ENCODE data around the gene APELA.

Gene APELA, protein sequence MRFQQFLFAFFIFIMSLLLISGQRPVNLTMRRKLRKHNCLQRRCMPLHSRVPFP

DNA sequence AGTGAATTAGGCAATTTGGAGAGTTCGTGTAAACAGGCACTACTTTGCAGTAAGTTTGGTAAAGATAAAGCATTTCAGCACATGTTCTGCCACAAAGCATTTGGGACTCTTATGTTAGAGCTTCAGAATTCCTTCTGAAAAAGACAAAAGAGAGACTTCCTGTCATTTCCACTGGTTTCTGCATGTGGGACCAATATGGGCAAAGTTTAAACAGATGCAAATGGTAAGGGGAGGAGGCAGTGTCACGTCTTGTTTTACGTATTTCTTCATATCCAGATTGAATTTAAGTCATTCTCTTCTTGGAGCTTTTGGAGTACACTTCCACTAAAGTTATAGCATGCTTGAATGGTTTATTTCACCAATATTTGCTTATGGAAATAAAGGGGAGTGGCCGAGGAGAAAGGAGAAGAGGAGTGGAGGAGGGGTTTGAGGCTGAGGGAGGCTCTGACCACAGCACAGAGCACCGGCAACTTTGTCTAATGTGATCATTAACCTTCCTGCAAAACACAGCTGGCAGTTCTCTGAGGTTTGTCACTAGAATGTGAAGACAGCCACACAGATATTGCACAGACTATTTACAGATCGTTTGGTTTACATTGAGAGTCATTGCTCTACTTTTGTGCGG, at the start of gene APELA:
Gene APELA, plus strand, starts transcription at position 479 of the 625 bp plus-strand sequence. CDS start 154 bp downstream, outside the sequence.
- Histone ChIP-seq H3K27me3 (ENCODE audit: control insufficient read depth in 5 of 5, insufficient read depth in 4 of 5, low read length in 5 of 5) (peaks cover 0 to 3% (median 0%) of the 10 kb centered on the region in 5 donors), H3K36me3 (ENCODE audit: control insufficient read depth in 5 of 5, insufficient read depth in 5 of 5, low read length in 5 of 5) (no peaks in the 10 kb centered on the region), H3K9ac (ENCODE audit: low read length in 5 of 5) (no peak within 1 kb of the TSS), H3K4me1 (ENCODE audit: control insufficient read depth in 5 of 5, insufficient read depth in 5 of 5, low read length in 5 of 5) (no peaks in the 10 kb centered on the region), H3K9me3 (ENCODE audit: control insufficient read depth in 5 of 5, low read length in 5 of 5) (no peaks in the 10 kb centered on the region), H3K27ac (ENCODE audit: low read depth, low read length) (no peak within 1 kb of the TSS), H3K4me3 (ENCODE audit: low read depth in 1 of 5, low read length in 5 of 5) (no peak within 1 kb of the TSS)

DNA sequence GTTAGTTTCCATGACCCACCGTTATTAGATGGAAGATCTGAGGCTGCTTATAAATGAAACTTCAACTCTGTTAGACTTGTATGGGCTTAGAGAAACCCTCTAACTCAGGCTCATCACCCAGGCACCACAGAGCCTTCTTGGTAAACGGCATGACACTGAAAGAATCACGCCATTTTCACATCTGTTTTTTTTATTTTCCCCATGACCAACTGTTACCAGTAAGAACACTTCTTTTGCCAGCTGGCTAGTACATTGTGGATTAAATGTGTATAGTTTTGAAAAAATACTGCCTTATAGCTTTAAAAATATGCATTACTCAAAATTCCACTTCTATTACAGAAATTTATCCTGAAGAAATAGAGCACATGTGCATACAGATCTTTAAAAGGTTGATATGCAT, 48.0 kb upstream of the APELA start:
- H3K9me3 ChIP-seq (ENCODE audit: control insufficient read depth in 5 of 5, low read length in 5 of 5), result no peaks in the 10 kb centered on the region
- no peaks in the 10 kb centered on the region for H3K4me1 ChIP-seq (ENCODE audit: control insufficient read depth in 5 of 5, insufficient read depth in 5 of 5, low read length in 5 of 5)
- H3K27ac ChIP-seq (ENCODE audit: low read depth, low read length), result no peak overlapping the region
- H3K4me3 ChIP-seq (ENCODE audit: low read depth in 1 of 5, low read length in 5 of 5), result no peak overlapping the region
- H3K36me3 ChIP-seq (ENCODE audit: control insufficient read depth in 5 of 5, insufficient read depth in 5 of 5, low read length in 5 of 5), result no peaks in the 10 kb centered on the region
- no peak overlapping the region for H3K9ac ChIP-seq (ENCODE audit: low read length in 5 of 5)
- no peaks in the 10 kb centered on the region for H3K27me3 ChIP-seq (ENCODE audit: control insufficient read depth in 5 of 5, insufficient read depth in 4 of 5, low read length in 5 of 5)

DNA sequence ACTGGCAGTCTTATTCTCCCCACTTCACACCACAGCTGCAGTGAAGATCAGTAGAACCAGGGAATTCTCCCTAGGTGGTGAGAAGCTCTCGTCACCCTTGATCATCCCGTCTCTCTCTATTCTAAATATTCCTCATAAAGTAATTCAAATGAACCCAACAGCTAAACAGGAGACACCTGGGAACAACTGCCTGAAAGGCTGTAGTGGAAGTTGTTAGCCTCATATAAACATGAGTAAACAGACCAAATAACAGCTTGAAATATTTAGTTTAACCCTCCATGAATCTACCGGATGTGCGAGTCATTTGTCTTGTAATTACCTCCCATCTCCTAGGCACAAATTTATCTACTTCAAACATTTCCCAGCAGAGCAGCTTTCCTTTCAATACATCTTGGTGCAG, 30.4 kb upstream of the APELA start:
- Histone ChIP-seq H3K36me3 (ENCODE audit: control insufficient read depth in 5 of 5, insufficient read depth in 5 of 5, low read length in 5 of 5) (no peaks in the 10 kb centered on the region), H3K27me3 (ENCODE audit: control insufficient read depth in 5 of 5, insufficient read depth in 4 of 5, low read length in 5 of 5) (no peaks in the 10 kb centered on the region), H3K4me3 (ENCODE audit: low read depth in 1 of 5, low read length in 5 of 5) (no peak overlapping the region), H3K9me3 (ENCODE audit: control insufficient read depth in 5 of 5, low read length in 5 of 5) (no peaks in the 10 kb centered on the region), H3K4me1 (ENCODE audit: control insufficient read depth in 5 of 5, insufficient read depth in 5 of 5, low read length in 5 of 5) (no peaks in the 10 kb centered on the region), H3K9ac (ENCODE audit: low read length in 5 of 5) (no peak overlapping the region), H3K27ac (ENCODE audit: low read depth, low read length) (no peak overlapping the region)

DNA sequence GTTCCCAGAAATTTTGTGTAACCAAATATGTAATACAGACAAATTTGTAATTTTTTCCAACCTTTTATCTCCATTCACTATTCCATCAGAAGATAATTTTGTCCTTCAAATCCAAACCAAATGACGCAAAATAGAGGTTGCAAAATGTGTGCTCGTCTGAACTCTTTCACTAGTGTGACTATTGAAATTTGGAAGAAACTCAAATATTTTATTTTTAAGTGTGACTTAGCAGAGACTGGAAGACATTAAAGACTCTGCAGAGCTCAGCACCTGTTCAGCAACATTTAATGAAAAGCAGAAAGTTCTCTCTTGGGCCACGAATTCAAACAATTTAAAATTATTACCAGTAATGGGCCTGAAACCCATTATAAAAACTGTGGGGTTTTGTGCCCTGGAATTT, 30.0 kb upstream of the APELA start:
- Histone ChIP-seq H3K9ac (ENCODE audit: low read length in 5 of 5) (no peak overlapping the region), H3K27ac (ENCODE audit: low read depth, low read length) (no peak overlapping the region), H3K4me1 (ENCODE audit: control insufficient read depth in 5 of 5, insufficient read depth in 5 of 5, low read length in 5 of 5) (no peaks in the 10 kb centered on the region), H3K4me3 (ENCODE audit: low read depth in 1 of 5, low read length in 5 of 5) (no peak overlapping the region), H3K27me3 (ENCODE audit: control insufficient read depth in 5 of 5, insufficient read depth in 4 of 5, low read length in 5 of 5) (no peaks in the 10 kb centered on the region), H3K36me3 (ENCODE audit: control insufficient read depth in 5 of 5, insufficient read depth in 5 of 5, low read length in 5 of 5) (no peaks in the 10 kb centered on the region), H3K9me3 (ENCODE audit: control insufficient read depth in 5 of 5, low read length in 5 of 5) (no peaks in the 10 kb centered on the region)

DNA sequence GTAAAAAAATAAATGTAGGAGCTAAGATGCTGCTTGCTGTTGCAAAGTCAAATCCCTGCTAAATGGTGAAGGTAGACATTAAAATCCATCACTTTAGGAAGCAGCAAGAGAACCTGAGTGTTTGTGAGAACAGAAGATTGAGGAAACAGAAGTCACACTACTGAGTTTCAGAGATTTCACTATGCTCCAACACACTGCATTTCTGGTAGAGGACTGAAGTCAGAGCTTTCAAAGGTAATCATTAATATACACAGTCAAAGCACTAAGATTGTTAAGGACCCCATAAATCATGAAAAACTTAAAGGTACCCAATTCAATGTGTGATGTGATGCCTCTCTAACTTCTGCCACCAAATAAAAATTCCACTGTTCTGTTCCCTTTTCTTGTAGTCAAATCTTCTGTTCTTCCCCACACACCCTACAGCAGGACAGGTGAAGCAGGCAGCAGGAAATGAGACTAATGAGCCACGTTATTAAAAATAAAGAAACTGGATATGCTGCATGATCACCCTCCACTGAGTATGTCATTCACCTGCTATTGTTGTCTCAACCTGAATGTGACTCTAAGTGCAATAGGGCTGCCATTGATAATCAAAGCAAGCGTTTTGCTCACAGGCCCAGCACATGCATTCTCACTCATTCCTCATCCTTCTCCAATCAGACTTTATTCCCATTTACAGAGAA, 28.9 kb upstream of the APELA start:
- Histone ChIP-seq H3K36me3 (ENCODE audit: control insufficient read depth in 5 of 5, insufficient read depth in 5 of 5, low read length in 5 of 5) (no peaks in the 10 kb centered on the region), H3K9ac (ENCODE audit: low read length in 5 of 5) (no peak overlapping the region), H3K4me1 (ENCODE audit: control insufficient read depth in 5 of 5, insufficient read depth in 5 of 5, low read length in 5 of 5) (no peaks in the 10 kb centered on the region), H3K9me3 (ENCODE audit: control insufficient read depth in 5 of 5, low read length in 5 of 5) (no peaks in the 10 kb centered on the region), H3K4me3 (ENCODE audit: low read depth in 1 of 5, low read length in 5 of 5) (no peak overlapping the region), H3K27ac (ENCODE audit: low read depth, low read length) (no peak overlapping the region), H3K27me3 (ENCODE audit: control insufficient read depth in 5 of 5, insufficient read depth in 4 of 5, low read length in 5 of 5) (no peaks in the 10 kb centered on the region)

DNA sequence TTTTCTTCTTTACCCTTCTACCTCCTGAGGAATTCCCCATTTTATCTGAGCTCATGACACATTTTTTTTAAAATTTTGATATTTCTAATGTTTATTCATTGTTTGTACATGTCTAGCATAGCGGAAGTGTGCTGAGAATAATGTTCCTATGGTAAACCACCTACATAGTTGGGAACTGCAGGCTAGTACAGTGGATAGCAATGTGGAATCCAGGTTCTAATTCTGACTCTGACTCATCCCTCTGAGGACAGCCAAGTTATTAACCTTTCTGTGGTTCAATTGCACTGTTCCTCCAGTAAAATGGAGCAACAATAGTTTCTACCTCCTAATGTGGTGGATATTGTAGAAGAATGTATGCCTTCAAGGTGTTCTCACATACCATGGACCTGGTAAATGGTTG, 20.6 kb upstream of the APELA start:
- H3K36me3 ChIP-seq (ENCODE audit: control insufficient read depth in 5 of 5, insufficient read depth in 5 of 5, low read length in 5 of 5), result no peaks in the 10 kb centered on the region
- no peaks in the 10 kb centered on the region for H3K27me3 ChIP-seq (ENCODE audit: control insufficient read depth in 5 of 5, insufficient read depth in 4 of 5, low read length in 5 of 5)
- no peak overlapping the region for H3K9ac ChIP-seq (ENCODE audit: low read length in 5 of 5)
- no peaks in the 10 kb centered on the region for H3K9me3 ChIP-seq (ENCODE audit: control insufficient read depth in 5 of 5, low read length in 5 of 5)
- no peak overlapping the region for H3K4me3 ChIP-seq (ENCODE audit: low read depth in 1 of 5, low read length in 5 of 5)
- no peak overlapping the region for H3K27ac ChIP-seq (ENCODE audit: low read depth, low read length)
- no peaks in the 10 kb centered on the region for H3K4me1 ChIP-seq (ENCODE audit: control insufficient read depth in 5 of 5, insufficient read depth in 5 of 5, low read length in 5 of 5)

DNA sequence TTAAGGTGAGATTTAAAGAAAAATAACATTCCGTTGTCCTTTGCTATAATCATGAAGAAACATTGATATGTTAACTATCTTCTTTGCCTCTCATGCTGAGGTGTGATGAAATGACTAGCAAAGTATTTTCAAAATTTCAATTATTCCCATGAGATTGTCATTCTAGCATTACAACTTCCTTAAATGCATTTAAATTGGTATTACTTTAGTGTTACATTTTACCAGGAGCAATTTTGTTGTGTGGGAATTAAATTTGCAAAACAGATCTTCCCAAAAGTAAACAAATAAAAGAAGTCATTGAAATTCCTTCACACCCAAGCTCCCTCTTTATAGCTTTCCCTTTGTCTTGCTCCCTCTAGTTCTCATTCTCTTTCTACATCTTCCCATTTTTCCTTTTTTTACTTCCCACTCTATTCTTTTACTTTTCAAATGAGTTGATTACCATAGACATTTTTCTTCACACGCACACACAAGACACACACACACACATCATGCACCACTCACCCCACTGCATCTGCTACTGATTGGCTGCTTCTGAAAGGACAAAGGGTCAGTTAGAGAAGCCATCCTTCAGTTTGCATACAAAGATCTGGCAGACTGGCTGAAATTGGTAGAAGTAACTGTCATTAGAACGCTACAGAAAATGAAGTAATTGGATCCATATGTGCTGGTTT, 10.0 kb upstream of the APELA start:
- Histone ChIP-seq H3K27me3 (ENCODE audit: control insufficient read depth in 5 of 5, insufficient read depth in 4 of 5, low read length in 5 of 5) (no peaks in the 10 kb centered on the region), H3K4me1 (ENCODE audit: control insufficient read depth in 5 of 5, insufficient read depth in 5 of 5, low read length in 5 of 5) (no peaks in the 10 kb centered on the region)

DNA sequence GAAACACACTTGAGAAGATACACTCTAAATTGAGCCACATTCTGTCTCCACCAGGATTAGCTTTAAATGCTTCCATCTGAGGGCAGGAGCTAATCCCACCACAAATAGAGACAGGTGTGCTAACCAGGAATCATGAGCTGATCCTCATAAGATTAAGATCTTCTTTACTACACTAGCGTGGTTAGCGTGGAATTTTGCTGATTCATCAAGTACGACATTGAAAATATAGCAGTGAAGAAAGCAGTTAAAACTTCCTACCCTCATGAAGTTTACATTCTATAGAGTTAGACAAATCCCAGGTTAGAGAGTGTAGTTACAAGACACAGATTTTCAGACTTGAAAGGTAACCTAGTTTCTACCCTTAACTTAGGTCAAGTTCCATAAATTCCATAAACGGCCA, 5.3 kb upstream of the APELA start:
- Histone ChIP-seq H3K27me3 (ENCODE audit: control insufficient read depth in 5 of 5, insufficient read depth in 4 of 5, low read length in 5 of 5) (peaks cover 0 to 3% (median 0%) of the 10 kb centered on the region in 5 donors), H3K4me3 (ENCODE audit: low read depth in 1 of 5, low read length in 5 of 5) (no peak overlapping the region), H3K9me3 (ENCODE audit: control insufficient read depth in 5 of 5, low read length in 5 of 5) (no peaks in the 10 kb centered on the region), H3K27ac (ENCODE audit: low read depth, low read length) (no peak overlapping the region), H3K4me1 (ENCODE audit: control insufficient read depth in 5 of 5, insufficient read depth in 5 of 5, low read length in 5 of 5) (no peaks in the 10 kb centered on the region), H3K9ac (ENCODE audit: low read length in 5 of 5) (no peak overlapping the region), H3K36me3 (ENCODE audit: control insufficient read depth in 5 of 5, insufficient read depth in 5 of 5, low read length in 5 of 5) (no peaks in the 10 kb centered on the region)

More for the DNA sequence above, 10.0 kb upstream of the APELA start:
- Histone ChIP-seq H3K4me3 (ENCODE audit: low read depth in 1 of 5, low read length in 5 of 5) (no peak overlapping the region), H3K9me3 (ENCODE audit: control insufficient read depth in 5 of 5, low read length in 5 of 5) (no peaks in the 10 kb centered on the region), H3K36me3 (ENCODE audit: control insufficient read depth in 5 of 5, insufficient read depth in 5 of 5, low read length in 5 of 5) (no peaks in the 10 kb centered on the region), H3K27ac (ENCODE audit: low read depth, low read length) (no peak overlapping the region), H3K9ac (ENCODE audit: low read length in 5 of 5) (no peak overlapping the region)

DNA sequence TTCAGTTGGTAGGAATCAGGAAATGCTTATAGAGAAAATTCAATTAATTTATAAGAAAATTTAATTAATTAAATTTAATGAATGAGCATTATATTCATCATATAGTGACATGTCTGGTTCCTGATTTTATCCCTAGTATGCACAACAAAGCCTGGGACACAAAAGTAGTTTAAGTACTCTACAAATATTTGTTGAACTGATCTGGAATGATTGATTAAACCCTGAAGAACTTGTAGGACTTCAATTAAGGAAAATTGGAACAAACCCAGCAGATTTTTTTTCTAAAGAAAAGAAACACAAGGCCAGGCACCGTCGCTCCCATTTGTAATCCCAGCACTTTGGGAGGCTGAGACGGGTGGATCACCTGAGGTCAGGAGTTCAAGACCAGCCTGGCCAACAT, 4.5 kb upstream of the APELA start:
- Histone ChIP-seq H3K9me3 (ENCODE audit: control insufficient read depth in 5 of 5, low read length in 5 of 5) (no peaks in the 10 kb centered on the region), H3K27me3 (ENCODE audit: control insufficient read depth in 5 of 5, insufficient read depth in 4 of 5, low read length in 5 of 5) (peaks cover 0 to 3% (median 0%) of the 10 kb centered on the region in 5 donors), H3K36me3 (ENCODE audit: control insufficient read depth in 5 of 5, insufficient read depth in 5 of 5, low read length in 5 of 5) (no peaks in the 10 kb centered on the region), H3K4me3 (ENCODE audit: low read depth in 1 of 5, low read length in 5 of 5) (no peak overlapping the region), H3K9ac (ENCODE audit: low read length in 5 of 5) (no peak overlapping the region), H3K4me1 (ENCODE audit: control insufficient read depth in 5 of 5, insufficient read depth in 5 of 5, low read length in 5 of 5) (no peaks in the 10 kb centered on the region), H3K27ac (ENCODE audit: low read depth, low read length) (no peak overlapping the region)

DNA sequence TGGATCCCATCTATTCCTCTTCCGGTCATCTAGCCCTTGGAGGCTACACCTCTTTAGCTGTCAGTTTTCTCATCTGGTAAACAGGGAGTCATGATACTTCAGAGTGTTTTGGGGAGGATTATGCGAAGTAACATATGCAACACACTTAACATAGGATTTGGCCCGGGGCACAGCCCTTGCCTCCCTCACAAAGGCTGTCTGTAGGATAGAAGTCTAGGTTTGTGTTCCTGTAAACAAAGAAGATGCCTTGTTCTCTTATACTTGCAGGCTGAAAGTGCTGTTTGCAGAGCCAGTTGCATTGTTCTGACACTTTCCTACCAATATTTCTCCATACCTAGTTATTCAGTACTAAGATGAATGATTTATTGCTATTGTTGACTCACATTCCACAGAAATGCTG, 2.2 kb upstream of the APELA start:
- no peaks in the 10 kb centered on the region for H3K4me1 ChIP-seq (ENCODE audit: control insufficient read depth in 5 of 5, insufficient read depth in 5 of 5, low read length in 5 of 5)
- H3K9ac ChIP-seq (ENCODE audit: low read length in 5 of 5), result no peak overlapping the region
- H3K27ac ChIP-seq (ENCODE audit: low read depth, low read length), result no peak overlapping the region
- no peaks in the 10 kb centered on the region for H3K9me3 ChIP-seq (ENCODE audit: control insufficient read depth in 5 of 5, low read length in 5 of 5)
- no peak overlapping the region for H3K4me3 ChIP-seq (ENCODE audit: low read depth in 1 of 5, low read length in 5 of 5)
- no peaks in the 10 kb centered on the region for H3K36me3 ChIP-seq (ENCODE audit: control insufficient read depth in 5 of 5, insufficient read depth in 5 of 5, low read length in 5 of 5)
- peaks cover 0 to 3% (median 0%) of the 10 kb centered on the region in 5 donors for H3K27me3 ChIP-seq (ENCODE audit: control insufficient read depth in 5 of 5, insufficient read depth in 4 of 5, low read length in 5 of 5)

Data from subcutaneous abdominal adipose tissue (tissue), 5 donors.